ENCODE results near the gene CEP97.

Gene CEP97

DNA sequence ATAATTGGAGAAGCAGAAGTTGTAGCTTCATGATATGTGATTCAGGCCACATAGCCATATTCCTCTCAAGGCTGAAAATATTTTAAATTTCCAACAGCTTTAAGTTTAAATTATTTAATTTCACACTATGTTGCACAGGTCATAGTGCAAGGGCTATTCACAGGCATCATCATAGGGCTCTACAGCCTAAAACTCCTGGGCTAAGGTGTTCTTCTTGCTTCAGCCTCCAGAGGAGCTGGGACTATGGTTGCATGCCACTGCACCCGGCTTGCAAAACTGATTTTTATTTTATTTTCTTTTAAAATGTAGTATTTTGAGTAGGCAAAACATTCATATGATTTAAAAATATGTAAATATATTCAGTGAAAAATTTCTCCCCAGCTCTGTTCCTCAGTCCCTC lies 6.0 kb upstream of the CEP97 start:
- TF ChIP-seq ZFX (IDR thresholded peaks at IDR 0.05; ENCODE audit: borderline replicate concordance): no peak
- TF ChIP-seq, protein P1, sequence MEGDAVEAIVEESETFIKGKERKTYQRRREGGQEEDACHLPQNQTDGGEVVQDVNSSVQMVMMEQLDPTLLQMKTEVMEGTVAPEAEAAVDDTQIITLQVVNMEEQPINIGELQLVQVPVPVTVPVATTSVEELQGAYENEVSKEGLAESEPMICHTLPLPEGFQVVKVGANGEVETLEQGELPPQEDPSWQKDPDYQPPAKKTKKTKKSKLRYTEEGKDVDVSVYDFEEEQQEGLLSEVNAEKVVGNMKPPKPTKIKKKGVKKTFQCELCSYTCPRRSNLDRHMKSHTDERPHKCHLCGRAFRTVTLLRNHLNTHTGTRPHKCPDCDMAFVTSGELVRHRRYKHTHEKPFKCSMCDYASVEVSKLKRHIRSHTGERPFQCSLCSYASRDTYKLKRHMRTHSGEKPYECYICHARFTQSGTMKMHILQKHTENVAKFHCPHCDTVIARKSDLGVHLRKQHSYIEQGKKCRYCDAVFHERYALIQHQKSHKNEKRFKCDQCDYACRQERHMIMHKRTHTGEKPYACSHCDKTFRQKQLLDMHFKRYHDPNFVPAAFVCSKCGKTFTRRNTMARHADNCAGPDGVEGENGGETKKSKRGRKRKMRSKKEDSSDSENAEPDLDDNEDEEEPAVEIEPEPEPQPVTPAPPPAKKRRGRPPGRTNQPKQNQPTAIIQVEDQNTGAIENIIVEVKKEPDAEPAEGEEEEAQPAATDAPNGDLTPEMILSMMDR (IDR thresholded peaks at IDR 0.05): no peak
- H3K27ac ChIP-seq: no peak overlapping the region

DNA sequence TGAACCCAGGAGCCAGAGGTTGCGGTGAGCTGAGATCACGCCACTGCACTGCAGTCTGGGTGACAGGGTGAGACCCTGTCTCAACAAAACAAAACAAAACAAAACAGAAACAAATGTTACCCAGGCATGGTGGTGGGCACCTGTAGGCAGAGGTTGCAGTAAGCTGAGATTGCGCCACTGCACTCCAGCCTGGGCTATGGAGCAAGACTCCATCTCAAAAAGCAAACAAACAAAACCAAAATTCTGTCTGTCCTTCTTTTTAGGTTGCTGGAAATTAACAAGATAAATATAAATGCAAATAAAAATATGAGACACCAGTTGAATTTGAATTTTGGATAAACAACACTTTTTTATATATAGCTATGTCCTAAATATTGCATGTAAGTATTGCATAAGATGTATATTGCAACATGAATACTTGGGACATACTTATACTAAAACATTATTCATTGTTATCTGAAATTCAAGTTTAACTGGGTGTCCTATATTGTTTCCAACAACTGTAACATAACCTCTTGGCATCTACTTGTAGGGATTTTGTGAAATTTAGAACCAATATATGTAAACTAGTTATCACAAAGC lies 4.7 kb upstream of the CEP97 start:
- TF ChIP-seq, protein P1 (IDR thresholded peaks at IDR 0.05): no peak
- no peak for TF ChIP-seq ZFX (IDR thresholded peaks at IDR 0.05; ENCODE audit: borderline replicate concordance)
- H3K27ac ChIP-seq: no peak overlapping the region

DNA sequence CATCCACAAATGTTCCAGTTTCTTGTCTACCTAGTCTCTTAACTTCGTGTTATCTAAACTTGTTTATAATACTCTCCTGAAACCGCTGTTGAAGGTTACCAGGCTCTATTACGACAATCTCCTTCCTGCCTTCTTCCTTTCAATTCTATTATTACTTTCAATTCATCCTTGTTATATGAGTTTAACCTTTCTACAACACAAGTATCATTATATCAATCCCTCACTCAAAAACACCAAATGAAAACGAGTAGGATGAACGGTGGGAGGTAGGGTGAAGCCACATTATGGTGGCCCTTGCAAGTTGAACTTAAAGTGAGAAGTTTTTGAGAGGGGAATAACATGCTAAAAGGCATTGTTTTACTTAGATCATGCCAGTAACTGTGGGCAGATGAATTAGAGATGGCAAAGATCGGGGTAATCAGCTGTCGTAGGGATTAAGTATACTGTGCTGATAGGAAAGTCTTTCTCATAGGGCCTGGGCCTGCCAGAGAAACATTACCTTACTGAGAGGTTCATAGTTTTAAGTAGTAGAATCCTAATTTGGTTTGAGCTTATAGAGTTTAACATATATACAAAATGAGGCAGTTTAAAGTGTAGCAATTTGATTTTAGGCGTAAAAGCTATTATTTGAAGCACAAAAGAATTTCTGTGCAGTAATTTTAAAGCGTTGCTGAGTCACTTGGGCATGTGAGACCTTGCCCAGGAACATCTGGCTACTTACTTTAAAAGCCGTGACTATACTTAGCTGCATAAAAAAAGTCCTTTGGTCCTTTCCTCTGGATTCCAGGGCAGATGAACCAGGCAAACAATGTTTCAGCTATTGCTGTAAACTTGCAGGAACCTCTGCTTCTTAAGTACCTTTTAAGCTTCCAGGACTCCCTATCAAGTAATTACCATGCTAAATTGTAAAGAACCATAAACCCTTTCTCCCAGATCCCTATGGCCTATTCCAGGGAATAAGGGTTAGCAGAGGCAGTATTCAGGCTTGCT lies 3.3 kb upstream of the CEP97 start:
- no peak for TF ChIP-seq ZFX (IDR thresholded peaks at IDR 0.05; ENCODE audit: borderline replicate concordance)
- TF ChIP-seq, protein P1 (IDR thresholded peaks at IDR 0.05): no peak
- 0 out of 2 replicates have a peak overlapping the region, but pooled peaks have one; percentile 18 for H3K27ac ChIP-seq

DNA sequence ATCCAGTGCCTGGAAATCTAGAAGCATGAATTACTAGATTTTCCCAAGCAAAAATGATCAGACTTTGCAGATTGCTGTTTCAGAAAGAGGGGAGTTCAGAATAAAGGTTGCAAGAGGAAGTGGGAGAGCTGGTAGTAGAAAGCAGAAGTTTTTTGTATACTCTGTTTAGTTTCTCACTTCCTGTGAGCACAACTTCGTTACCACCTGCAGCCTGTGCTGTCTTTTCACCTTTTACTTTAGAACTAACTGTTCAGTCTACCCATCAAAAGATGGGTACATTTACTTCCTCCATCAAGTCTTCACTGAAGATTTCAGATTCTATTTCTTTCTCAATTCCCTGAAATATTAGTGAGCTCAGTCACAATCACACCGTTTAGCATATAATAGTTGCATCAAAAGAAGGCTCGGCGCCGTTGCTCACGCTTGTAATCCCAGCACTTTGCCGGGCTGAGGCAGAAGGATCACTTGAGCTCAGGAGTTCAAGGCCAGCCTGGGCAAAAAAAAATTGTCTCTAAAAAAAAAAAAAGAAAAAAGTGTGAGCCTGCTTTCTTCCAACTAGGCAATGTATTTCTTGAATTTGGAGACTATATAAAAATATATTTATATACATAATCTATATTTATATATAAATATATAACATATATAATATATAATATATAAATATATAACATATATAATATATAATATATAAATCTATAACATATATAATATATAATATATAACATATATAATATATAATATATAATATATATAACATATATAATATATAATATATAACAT lies 1.8 kb upstream of the CEP97 start:
- 0 out of 2 replicates have a peak overlapping the region, but pooled peaks have one; percentile 18 for H3K27ac ChIP-seq
- TF ChIP-seq, protein P1 (IDR thresholded peaks at IDR 0.05): no peak
- no peak for TF ChIP-seq ZFX (IDR thresholded peaks at IDR 0.05; ENCODE audit: borderline replicate concordance)

DNA sequence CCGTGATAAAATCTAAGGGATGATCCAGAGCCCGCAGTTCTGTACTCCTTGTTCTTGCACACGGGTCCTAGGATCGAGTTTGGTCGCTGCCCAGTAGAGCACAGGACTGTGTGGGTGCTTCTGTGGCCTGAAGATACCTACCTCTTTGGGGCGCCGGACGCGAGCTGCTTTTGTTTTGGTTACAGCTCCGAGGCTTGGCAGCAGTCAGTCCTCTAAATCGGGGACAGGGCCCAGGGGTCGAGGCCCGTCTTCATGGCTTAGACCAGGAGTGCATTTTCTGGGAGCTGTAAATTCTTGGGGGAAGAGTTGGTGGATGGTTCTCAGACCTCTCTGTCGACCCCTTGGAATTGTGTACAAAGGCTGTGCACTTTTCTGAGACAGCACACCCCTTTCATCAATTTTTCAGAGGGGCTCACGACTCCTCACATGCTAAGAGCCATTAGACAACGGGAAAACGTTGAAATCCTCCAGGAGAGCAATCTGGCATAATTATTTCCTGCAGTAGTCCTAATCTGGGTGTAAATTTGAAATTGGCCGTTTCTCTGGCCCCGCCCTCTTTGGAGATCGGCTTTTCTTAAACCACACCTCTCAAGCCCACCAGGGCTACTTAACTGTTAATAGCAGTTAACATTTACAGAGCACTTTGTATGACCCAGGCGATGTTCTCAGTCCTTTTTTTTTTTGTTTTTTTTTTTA lies 928 bp downstream of the CEP97 start:
- peak overlapping the region; percentile 86 for H3K27ac ChIP-seq
- TF ChIP-seq ZFX (IDR thresholded peaks at IDR 0.05; ENCODE audit: borderline replicate concordance): no peak
- TF ChIP-seq, protein P1 (IDR thresholded peaks at IDR 0.05): no peak

DNA sequence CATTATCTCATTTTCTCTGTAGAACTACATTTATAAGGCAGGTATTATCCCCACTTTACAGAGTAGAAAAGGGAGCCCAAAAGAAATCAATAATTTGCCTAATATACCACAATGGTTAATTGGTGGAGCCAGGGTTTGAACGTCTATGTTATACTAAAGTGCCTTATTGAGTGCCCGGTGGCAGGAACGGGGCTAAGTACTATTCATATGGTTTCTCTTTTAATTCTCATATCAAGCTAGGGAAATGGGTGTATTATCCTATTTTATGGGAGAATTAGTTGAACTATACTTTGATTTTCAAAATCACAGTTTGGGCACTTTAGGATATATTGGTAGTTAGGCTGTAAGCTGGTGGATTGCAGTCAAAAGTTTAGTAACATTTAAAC lies 1.5 kb downstream of the CEP97 start:
- TF ChIP-seq, protein P1 (IDR thresholded peaks at IDR 0.05): no peak
- TF ChIP-seq ZFX (IDR thresholded peaks at IDR 0.05; ENCODE audit: borderline replicate concordance): no peak
- peak overlapping the region; percentile 86 for H3K27ac ChIP-seq
